ENCODE results near the gene ELANE.

- no peak for TF ChIP-seq GATA3 (IDR thresholded peaks at IDR 0.05; ENCODE audit: low read depth, low read length)
- TF ChIP-seq GATA2 (IDR thresholded peaks at IDR 0.05; ENCODE audit: low read depth, low read length) = no peak
Measured at GRCh38 chr19:888581-889385, 36.7 kb downstream of the ELANE start.
